ENCODE data around the gene SIRPA. TPM values are rescaled to one million over a fixed set of nuclear protein-coding genes. Genes with fewer than 3 reads are reported as not detected.

Gene SIRPA
- total RNA-seq, 1 donor from 2014 or later: 20.9 TPM

DNA sequence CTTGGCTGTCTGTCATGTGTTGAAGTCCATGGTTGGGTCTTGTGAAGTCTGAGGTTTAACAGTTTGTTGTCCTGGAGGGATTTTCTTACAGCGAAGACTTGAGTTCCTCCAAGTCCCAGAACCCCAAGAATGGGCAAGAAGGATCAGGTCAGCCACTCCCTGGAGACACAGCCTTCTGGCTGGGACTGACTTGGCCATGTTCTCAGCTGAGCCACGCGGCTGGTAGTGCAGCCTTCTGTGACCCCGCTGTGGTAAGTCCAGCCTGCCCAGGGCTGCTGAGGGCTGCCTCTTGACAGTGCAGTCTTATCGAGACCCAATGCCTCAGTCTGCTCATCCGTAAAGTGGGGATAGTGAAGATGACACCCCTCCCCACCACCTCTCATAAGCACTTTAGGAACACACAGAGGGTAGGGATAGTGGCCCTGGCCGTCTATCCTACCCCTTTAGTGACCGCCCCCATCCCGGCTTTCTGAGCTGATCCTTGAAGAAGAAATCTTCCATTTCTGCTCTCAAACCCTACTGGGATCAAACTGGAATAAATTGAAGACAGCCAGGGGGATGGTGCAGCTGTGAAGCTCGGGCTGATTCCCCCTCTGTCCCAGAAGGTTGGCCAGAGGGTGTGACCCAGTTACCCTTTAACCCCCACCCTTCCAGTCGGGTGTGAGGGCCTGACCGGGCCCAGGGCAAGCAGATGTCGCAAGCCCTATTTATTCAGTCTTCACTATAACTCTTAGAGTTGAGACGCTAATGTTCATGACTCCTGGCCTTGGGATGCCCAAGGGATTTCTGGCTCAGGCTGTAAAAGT is 43.5 kb downstream of the SIRPA start:
- intact Hi-C loops (cut with DNase I): loop anchor here (10.0 kb wide), 1 partner anchor 206 kb away; no protein-coding TSS in a partner anchor
- DNase-seq (ENCODE audit: missing footprints) (no peak), ATAC-seq (no peak)

DNA sequence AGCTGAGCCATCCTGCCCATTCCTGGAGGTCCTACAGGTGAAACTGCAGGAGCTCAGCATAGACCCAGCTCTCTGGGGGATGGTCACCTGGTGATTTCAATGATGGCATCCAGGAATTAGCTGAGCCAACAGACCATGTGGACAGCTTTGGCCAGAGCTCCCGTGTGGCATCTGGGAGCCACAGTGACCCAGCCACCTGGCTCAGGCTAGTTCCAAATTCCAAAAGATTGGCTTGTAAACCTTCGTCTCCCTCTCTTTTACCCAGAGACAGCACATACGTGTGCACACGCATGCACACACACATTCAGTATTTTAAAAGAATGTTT is 44.0 kb downstream of the SIRPA start:
- intact Hi-C loops (cut with DNase I): loop anchor here (10.0 kb wide), 1 partner anchor 206 kb away; no protein-coding TSS in a partner anchor
- no peak for DNase-seq (ENCODE audit: missing footprints)
- no peak for ATAC-seq

GRCh38 chr20:1940581-1940980 is 45.4 kb downstream of the SIRPA start:
- no peak for DNase-seq (ENCODE audit: missing footprints)
- intact Hi-C loops (cut with DNase I): no loop called here
- ATAC-seq: no peak

GRCh38 chr20:1941226-1941625 is 46.0 kb downstream of the SIRPA start:
- ATAC-seq (no peak), DNase-seq (ENCODE audit: missing footprints) (no peak)
- intact Hi-C loops (cut with DNase I): no loop called here

GRCh38 chr20:1942061-1942460 is 46.9 kb downstream of the SIRPA start:
- intact Hi-C loops (cut with DNase I): no loop called here
- no peak for DNase-seq (ENCODE audit: missing footprints)
- ATAC-seq: no peak

DNA sequence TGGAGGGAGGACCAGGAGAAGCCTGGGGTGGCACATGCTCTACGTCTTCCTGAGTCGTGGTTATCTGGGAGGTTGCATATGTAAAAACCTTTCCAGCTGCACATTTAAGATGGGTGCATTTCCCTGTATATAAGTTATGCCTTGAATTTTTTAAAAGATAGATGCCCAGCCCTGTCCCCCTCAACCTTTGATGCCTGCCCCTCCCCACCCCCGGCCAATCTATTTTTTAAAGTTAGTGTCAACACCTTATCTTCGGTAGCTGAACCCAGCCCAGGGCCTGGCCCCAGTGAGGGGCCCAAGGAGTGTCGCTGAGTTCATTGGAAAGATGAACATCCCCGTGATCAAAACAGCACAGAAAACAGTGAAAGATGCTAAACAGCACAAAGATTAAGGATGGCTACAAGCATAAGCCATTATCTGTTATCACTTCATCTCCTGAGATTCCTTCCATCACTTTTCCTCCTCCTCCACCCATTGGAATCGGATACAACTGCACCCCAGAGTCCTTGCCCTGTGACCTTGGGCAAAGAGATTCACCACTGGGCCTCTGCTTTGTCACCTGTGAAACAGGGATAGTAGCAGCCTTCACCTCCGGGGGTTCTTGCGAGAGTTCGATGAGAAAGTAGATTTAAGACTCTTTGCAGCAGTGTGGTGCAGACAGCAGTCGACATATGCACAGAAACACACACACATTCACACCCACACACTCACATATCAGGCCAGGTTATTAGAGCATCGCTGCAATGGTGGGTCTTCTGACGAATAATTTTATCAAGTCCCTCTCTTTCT is 47.5 kb downstream of the SIRPA start:
- intact Hi-C loops (cut with DNase I): no loop called here
- DNase-seq (ENCODE audit: missing footprints): no peak
- no peak for ATAC-seq

GRCh38 chr20:1943275-1944002 is 48.2 kb downstream of the SIRPA start:
- intact Hi-C loops (cut with DNase I): no loop called here

GRCh38 chr20:1944345-1945091 is 49.3 kb downstream of the SIRPA start:
- ATAC-seq: peak; percentile 8
- no peak for DNase-seq (ENCODE audit: missing footprints)
- intact Hi-C loops (cut with DNase I): no loop called here

More at GRCh38 chr20:1943275-1944002, 48.2 kb downstream of the SIRPA start:
- ATAC-seq (peak; percentile 67), DNase-seq (ENCODE audit: missing footprints) (peak; percentile 73)

DNA sequence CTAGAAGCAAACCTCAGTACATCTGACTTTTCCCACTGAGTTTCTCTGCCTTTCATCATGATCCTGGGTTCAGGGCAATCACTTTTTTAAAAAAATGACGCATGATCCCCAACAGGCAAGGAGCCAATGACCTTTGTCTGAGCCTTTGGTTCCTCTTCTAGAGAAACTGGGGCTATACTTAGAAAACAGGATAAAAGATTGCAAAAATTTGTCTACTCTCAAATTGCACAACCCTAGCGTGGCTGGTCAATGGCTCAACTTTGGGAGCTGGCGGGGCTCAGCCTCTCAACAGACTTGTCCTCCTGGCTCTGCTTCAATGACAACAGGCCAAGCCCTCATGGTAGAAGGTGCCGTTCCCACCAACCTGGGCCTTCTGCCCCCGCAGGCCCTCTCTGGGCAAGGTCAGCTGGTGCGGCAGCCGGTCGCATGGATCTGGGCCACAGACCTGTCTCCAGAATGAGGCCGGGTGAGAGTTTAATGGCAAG is 50.0 kb downstream of the SIRPA start:
- intact Hi-C loops (cut with DNase I): no loop called here
- ATAC-seq: peak; percentile 69
- DNase-seq (ENCODE audit: missing footprints): peak; percentile 90

GRCh38 chr20:1945660-1946059 is 50.5 kb downstream of the SIRPA start:
- ATAC-seq (no peak), DNase-seq (ENCODE audit: missing footprints) (no peak)
- intact Hi-C loops (cut with DNase I): no loop called here

- intact Hi-C loops (cut with DNase I): no loop called here
- DNase-seq (ENCODE audit: missing footprints) (no peak), ATAC-seq (no peak)
Measured at GRCh38 chr20:1946442-1946761, 51.2 kb downstream of the SIRPA start.

- no peak for DNase-seq (ENCODE audit: missing footprints)
- ATAC-seq: peak; percentile 20
- intact Hi-C loops (cut with DNase I): no loop called here
Measured at GRCh38 chr20:1946762-1947534, 51.7 kb downstream of the SIRPA start.

GRCh38 chr20:1947535-1947846 is 52.3 kb downstream of the SIRPA start:
- ATAC-seq: no peak
- no peak for DNase-seq (ENCODE audit: missing footprints)

GRCh38 chr20:1949347-1950100 is 54.3 kb downstream of the SIRPA start:
- intact Hi-C loops (cut with DNase I): no loop called here
- no peak for ATAC-seq
- no peak for DNase-seq (ENCODE audit: missing footprints)

More at GRCh38 chr20:1947535-1947846, 52.3 kb downstream of the SIRPA start:
- intact Hi-C loops (cut with DNase I): no loop called here

GRCh38 chr20:1950836-1951235 is 55.6 kb downstream of the SIRPA start:
- intact Hi-C loops (cut with DNase I): no loop called here
- ATAC-seq: no peak
- no peak for DNase-seq (ENCODE audit: missing footprints)

DNA sequence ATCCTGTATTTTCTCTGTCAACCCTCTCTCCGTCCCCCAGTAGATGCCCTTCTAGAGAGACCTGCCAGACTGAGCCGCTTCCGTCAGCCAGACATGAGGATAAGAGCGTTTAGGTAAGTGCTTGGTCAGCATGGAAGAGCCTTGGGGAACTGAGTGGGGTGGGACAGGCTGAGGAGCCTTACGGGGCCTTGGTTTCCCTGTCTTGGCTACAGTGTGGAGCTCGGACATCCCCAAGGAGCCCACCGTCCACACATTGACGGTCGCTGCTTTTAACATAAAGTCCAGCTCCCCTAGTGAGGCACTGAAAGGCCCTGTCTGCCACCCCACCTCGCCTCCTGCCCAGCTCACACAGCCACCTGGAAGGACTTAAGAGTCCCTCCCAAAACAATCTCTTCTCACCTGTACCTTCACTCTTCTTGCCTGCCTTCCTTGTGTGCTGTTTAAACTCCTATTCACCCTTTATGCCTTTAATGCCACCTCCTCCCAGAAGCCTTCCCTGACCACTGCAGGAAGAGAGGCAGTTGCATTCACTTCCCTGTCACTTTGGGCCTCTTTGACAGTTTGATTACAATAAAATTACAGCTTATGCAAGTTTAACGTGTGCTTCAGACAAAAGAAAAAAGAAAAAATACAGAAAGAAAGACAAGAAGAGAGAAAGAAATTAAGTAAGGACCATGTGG is 56.4 kb downstream of the SIRPA start:
- intact Hi-C loops (cut with DNase I): no loop called here
- DNase-seq (ENCODE audit: missing footprints) (no peak), ATAC-seq (no peak)

All from Right ventricle myocardium inferior (tissue), 1 donor.